ENCODE data around the gene PHKB.

Gene PHKB

GRCh38 chr16:47473792-47474191, 12.7 kb downstream of the PHKB start:
- no peak for ATAC-seq

GRCh38 chr16:47475786-47476185, 14.7 kb downstream of the PHKB start:
- ATAC-seq: no peak
- TF ChIP-seq OSR1 (CRISPR knock-in tag; IDR thresholded peaks at IDR 0.05) (no peak), PATZ1 (CRISPR knock-in tag; IDR thresholded peaks at IDR 0.05; ENCODE audit: borderline replicate concordance) (no peak), POU6F1 (CRISPR knock-in tag; IDR thresholded peaks at IDR 0.05; ENCODE audit: borderline replicate concordance, low read depth) (no peak)

More at GRCh38 chr16:47473792-47474191, 12.7 kb downstream of the PHKB start:
- TF ChIP-seq TSHZ2 (CRISPR knock-in tag; IDR thresholded peaks at IDR 0.05) (no peak), ZNF565 (CRISPR knock-in tag; conservative IDR thresholded peaks at IDR 0.05; ENCODE audit: low read depth) (no peak), CREB5 (CRISPR knock-in tag; IDR thresholded peaks at IDR 0.05; ENCODE audit: low read depth) (no peak), CSRNP3 (CRISPR knock-in tag; IDR thresholded peaks at IDR 0.05) (no peak), BACH2 (CRISPR knock-in tag; IDR thresholded peaks at IDR 0.05; ENCODE audit: borderline replicate concordance) (no peak), CSDC2 (CRISPR knock-in tag; IDR thresholded peaks at IDR 0.05) (no peak), TOX (CRISPR knock-in tag; IDR thresholded peaks at IDR 0.05; ENCODE audit: borderline replicate concordance) (no peak), ZFP30 (CRISPR knock-in tag; IDR thresholded peaks at IDR 0.05) (no peak), RARB (CRISPR knock-in tag; IDR thresholded peaks at IDR 0.05) (no peak), OSR1 (CRISPR knock-in tag; IDR thresholded peaks at IDR 0.05) (no peak), PPARA (CRISPR knock-in tag; IDR thresholded peaks at IDR 0.05; ENCODE audit: borderline replicate concordance) (no peak), ISL1 (CRISPR knock-in tag; IDR thresholded peaks at IDR 0.05) (no peak), ESRRG (CRISPR knock-in tag; IDR thresholded peaks at IDR 0.05) (no peak), ZNF70 (CRISPR knock-in tag; IDR thresholded peaks at IDR 0.05) (no peak), ZFP3 (CRISPR knock-in tag; IDR thresholded peaks at IDR 0.05) (no peak)

- ATAC-seq: no peak
- TF ChIP-seq GLIS3 (CRISPR knock-in tag; IDR thresholded peaks at IDR 0.05) (no peak), ZNF70 (CRISPR knock-in tag; IDR thresholded peaks at IDR 0.05) (no peak), ZNF8 (CRISPR knock-in tag; IDR thresholded peaks at IDR 0.05) (no peak), CREB5 (CRISPR knock-in tag; IDR thresholded peaks at IDR 0.05; ENCODE audit: low read depth) (no peak), ZNF565 (CRISPR knock-in tag; conservative IDR thresholded peaks at IDR 0.05; ENCODE audit: low read depth) (no peak), TSHZ2 (CRISPR knock-in tag; IDR thresholded peaks at IDR 0.05) (no peak), ARNTL (CRISPR knock-in tag; IDR thresholded peaks at IDR 0.05; ENCODE audit: borderline replicate concordance, low read depth) (no peak), BACH2 (CRISPR knock-in tag; IDR thresholded peaks at IDR 0.05; ENCODE audit: borderline replicate concordance) (no peak), POU6F1 (CRISPR knock-in tag; IDR thresholded peaks at IDR 0.05; ENCODE audit: borderline replicate concordance, low read depth) (no peak), PPARA (CRISPR knock-in tag; IDR thresholded peaks at IDR 0.05; ENCODE audit: borderline replicate concordance) (no peak)
Measured at GRCh38 chr16:47476654-47477345, 15.7 kb downstream of the PHKB start.

All from SK-N-SH treated with all-trans-retinoic acid at 6 μM for 48 hours (cell line).